ENCODE data around the gene ETFA.

- TF ChIP-seq CTCF (conservative IDR thresholded peaks at IDR 0.05 in 1 of 2, IDR thresholded peaks at IDR 0.05 in 1 of 2; ENCODE audit: extremely low read depth in 1 of 2, insufficient read depth in 1 of 2, low read depth in 1 of 2, low read length in 2 of 2) (no peak), EZH2 (IDR thresholded peaks at IDR 0.05; ENCODE audit: borderline replicate concordance, low read length) (no peak)
These were observed 130.9 kb downstream of the ETFA start for GRCh38 chr15:76180321-76180720.
